Measurements from ENCODE around the gene QDPR.
A peak's percentile ranks its signal among the peaks of the same experiment; 100 is the strongest.
"Not testable (repeated sequence)": the region's sequence is repeated elsewhere in the genome, so short reads cannot be mapped to it uniquely, and the experiment has no call there.

Gene QDPR

GRCh38 chr4:17489721-17490120 is 22.2 kb downstream of the QDPR start:
- DNase-seq = no peak

GRCh38 chr4:17489123-17489522 is 22.8 kb downstream of the QDPR start:
- no peak for DNase-seq

- no peak for DNase-seq
Measured at GRCh38 chr4:17482716-17483115, 29.2 kb downstream of the QDPR start.

GRCh38 chr4:17480955-17481354 is 30.9 kb downstream of the QDPR start:
- DNase-seq = no peak

- DNase-seq = no peak
Measured at GRCh38 chr4:17480210-17480927, 31.5 kb downstream of the QDPR start.

GRCh38 chr4:17477774-17478472 is 34.0 kb downstream of the QDPR start:
- DNase-seq = no peak

- peak; percentile 31 to 51 for DNase-seq
Measured at GRCh38 chr4:17476853-17477252, 35.0 kb downstream of the QDPR start.

- no peak for DNase-seq
Measured at GRCh38 chr4:17475481-17475880, 36.4 kb downstream of the QDPR start.

- DNase-seq = no peak
Measured at GRCh38 chr4:17469931-17470674, 41.8 kb downstream of the QDPR start.

- peak in 1 of 2 donors; percentile 28 for DNase-seq
Measured at GRCh38 chr4:17468619-17469221, 43.2 kb downstream of the QDPR start.

GRCh38 chr4:17463606-17464005 is 48.3 kb downstream of the QDPR start:
- no peak for DNase-seq

GRCh38 chr4:17450269-17450804 is 61.6 kb downstream of the QDPR start:
- no peak for DNase-seq

- peak; percentile 11 to 16 for DNase-seq
Measured at GRCh38 chr4:17448689-17449088, 63.2 kb downstream of the QDPR start.

- DNase-seq = peak; percentile 35 to 73
Measured at GRCh38 chr4:17447675-17448298, 64.1 kb downstream of the QDPR start.

- no peak for DNase-seq
Measured at GRCh38 chr4:17447056-17447455, 64.8 kb downstream of the QDPR start.

- not testable (repeated sequence) for DNase-seq
Measured at GRCh38 chr4:17442477-17442876, 69.4 kb downstream of the QDPR start.

- no peak for DNase-seq
Measured at GRCh38 chr4:17437396-17437795, 74.5 kb downstream of the QDPR start.

GRCh38 chr4:17436750-17437090 is 75.2 kb downstream of the QDPR start:
- no peak for DNase-seq

All from inflammatory macrophage treated with lipopolysaccharide for 1 hour (primary cell).